ENCODE measurements around the gene PORCN.

Gene PORCN

DNA sequence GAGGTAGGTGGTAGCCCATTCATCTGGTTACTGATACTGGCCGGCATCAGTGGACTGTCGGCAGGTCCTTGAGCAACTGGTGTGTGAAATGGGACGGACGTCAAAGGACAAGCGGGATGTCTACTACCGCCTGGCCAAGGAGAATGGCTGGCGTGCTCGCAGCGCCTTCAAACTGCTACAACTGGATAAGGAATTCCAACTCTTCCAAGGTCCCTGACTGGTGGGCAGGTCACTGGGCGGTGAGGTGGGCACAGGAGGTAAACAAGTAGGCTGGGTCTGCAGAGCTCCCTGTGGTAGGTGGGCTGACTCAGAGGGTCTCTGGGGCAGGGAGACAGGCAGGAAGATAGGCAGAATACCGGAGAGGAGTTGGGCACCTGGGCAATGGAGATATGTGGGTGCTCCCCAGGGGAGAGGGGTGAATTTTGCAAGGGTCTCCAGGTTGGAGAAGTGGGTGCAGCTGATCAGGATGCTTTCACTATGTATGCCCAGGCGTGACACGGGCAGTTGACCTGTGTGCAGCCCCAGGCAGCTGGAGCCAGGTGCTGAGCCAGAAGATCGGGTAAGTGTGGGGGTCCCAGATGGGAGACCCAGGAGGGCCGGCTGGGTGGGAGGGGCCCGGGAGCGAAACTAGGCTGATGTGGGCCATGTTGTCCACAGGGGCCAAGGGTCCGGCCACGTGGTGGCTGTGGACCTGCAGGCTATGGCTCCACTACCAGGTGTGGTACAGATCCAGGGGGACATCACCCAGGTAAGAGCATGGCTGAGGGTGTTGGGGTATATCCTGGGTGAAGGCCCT is 30.6 kb upstream of the PORCN start:
- DNase-seq, result no peak

DNA sequence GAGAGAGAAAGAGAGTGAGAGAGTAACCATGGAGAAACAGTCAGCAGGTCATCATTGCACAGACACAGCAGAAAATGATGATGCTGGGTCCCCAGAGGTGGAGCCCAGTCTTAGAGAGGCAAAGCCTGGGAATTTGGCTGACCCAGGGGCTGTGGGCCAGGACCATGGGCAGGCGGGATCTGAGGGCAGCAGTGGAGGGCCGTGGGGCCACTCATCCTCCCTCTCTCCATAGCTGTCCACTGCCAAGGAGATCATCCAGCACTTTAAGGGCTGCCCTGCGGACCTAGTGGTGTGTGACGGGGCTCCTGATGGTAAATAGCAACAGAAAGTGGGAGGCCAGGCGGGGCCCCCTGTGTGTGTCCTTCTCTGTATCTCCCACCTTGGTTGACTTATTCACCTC is 30.0 kb upstream of the PORCN start:
- DNase-seq, result no peak

GRCh38 chrX:48480142-48480541 is 28.6 kb upstream of the PORCN start:
- no peak for DNase-seq

DNA sequence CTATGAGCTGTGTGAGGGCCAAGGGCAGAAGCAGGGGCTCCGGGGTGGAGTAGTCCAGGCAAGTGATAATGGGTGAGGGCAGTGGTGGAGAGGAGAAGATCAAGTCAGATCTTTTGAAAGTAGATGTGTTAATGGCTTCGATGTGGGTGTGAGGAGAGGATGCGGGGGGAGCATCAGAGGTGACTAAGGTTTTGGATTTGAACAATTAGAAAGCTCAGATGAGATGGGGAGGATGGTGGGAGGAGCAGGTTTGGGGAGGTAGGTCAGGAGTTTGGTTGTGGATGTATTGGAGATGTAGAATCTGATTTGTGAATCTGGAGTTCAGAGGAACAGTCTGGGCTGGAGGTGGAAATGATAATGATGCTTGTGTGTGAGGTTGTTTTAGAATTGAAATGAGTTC is 28.2 kb upstream of the PORCN start:
- DNase-seq, result no peak

DNA sequence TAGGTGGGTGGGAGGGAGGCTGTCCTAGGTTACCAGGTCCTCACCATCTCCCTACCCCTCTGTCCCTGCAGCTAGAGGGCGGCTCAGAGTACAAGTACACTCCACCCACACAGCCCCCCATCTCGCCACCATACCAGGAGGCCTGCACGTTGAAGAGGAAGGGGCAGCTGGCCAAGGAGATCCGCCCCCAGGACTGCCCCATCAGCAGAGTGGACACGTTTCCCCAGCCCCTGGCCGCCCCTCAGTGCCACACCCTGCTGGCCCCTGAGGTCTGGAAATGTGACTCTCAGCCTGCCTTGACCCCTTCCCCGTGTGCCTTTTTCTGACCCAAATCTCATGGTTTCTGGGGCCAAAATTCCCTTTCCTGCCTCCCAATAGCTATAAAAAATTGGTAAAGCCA is 26.3 kb upstream of the PORCN start:
- no peak for DNase-seq

GRCh38 chrX:48487362-48487798 is 21.4 kb upstream of the PORCN start:
- no peak for DNase-seq

DNA sequence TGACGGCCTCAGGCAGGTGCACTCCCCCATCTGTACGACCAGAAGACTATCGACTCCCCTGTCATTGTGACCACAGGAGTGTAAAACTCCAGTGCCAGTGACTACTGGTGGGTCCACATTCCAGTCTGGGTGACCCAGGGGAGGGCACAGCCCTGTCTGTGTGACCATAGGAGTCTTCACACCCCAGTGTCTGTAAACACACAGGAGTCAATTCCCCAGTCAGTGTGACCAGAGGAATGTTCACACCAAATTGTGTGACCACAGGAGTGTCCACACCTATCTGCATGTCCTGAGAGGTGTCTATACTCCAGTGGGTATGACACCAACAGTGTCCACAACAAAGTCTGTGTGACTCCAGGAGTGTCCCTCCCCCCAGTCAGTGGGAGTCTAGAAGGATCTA is 20.8 kb upstream of the PORCN start:
- DNase-seq, result no peak

GRCh38 chrX:48489296-48489695 is 19.5 kb upstream of the PORCN start:
- no peak for DNase-seq

GRCh38 chrX:48489892-48490291 is 18.9 kb upstream of the PORCN start:
- no peak for DNase-seq

DNA sequence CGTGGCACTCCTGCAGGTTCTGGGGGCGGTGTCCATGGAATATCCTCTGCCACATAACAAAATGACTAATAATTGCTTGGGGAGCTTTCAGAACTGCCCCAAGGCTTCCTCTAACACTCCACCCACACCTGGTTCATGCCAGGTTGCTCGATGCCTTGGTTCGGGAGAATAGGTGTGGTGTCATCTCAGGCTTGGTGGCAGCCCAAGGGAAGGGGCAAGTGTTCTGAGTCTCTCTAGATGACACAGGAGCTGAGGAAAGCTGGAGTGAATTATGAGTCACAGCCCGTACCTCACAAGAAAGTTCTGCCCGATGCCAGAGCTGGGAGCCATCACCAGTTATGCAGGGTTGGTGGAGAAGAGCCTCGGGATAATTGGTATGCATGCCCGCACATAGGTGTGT is 18.1 kb upstream of the PORCN start:
- no peak for DNase-seq

DNA sequence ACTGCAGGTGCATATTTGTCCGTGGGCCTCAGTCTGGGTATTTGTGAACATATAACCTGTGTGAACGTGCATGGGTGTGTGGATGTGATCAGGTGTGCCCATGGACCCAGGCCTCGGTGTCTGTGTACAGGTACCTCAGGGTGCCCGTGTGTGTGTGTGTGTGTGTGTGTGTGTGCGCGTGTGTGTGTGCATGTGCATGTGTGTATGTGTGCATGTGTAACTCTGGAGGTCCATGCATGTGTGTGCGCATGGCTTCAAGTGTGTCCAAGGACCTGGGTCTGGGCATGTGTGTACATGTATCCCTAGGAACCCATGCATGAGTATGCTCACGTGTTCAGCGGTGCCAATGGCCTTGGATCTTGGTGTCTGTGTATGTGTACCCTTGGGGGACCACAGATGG is 17.0 kb upstream of the PORCN start:
- no peak for DNase-seq

GRCh38 chrX:48492293-48492910 is 16.4 kb upstream of the PORCN start:
- DNase-seq, result no peak

- DNase-seq, result no peak
These were observed 14.9 kb upstream of the PORCN start for GRCh38 chrX:48493890-48494364.

GRCh38 chrX:48496660-48497059 is 12.1 kb upstream of the PORCN start:
- no peak for DNase-seq

DNA sequence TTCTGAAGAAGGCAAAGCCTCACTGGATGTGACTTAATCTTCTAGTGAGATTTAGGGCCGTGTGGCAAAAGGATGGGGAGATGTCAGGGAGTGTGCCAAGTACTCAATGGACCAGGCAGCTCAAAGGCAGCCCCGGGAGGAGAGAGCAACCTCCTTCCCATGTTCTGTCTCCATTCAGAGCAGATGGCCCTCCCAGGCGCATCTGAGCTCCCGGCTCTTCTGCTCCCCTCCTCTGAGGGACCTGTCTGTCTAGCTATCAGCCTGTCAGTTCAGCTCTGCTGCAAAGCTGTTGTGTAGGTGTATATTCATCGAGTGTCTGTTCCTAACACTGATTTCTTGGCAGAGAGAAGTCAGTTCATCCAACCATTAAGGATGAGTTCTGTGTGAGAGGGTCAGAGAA is 10.9 kb upstream of the PORCN start:
- no peak for DNase-seq

DNA sequence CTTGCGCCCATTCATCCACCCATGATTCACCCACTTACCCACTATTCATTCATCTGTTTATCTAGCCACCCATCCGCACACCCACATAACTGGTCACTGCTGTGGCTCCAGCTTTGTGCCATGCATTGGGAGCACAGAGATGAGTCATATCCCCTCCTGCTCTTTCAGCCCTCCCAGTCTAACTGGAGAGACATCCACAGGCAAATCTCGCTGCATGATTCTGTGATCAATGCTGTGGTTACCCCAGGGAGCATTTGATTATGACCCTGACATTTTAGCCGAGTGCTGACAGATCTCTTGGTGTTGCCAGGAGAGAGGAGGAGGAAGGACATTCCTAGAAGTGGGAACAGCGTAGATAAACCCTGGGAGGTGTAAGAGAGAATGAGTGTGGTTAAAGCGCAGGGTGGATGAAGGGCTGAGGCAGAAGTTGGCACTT is 10.4 kb upstream of the PORCN start:
- DNase-seq, result no peak

DNA sequence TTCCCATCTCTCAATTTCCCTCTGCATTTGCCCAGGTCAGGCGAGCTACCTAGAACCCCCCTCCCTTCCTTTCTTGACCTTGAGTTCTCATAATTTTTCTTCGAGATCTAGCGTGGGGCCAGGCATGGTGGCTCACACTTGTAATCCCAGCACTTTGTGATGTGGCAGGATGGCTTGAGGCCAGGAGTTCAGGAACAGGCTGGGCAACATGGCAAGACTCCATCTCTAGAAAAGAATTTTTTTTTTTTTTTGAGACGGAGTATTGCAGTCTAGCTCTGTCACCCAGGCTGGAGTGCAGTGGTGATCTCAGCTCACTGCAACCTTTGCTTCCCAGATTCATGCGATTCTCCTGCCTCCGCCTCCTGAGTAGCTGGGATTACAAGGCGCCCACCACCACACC is 4.5 kb upstream of the PORCN start:
- no peak for DNase-seq

DNA sequence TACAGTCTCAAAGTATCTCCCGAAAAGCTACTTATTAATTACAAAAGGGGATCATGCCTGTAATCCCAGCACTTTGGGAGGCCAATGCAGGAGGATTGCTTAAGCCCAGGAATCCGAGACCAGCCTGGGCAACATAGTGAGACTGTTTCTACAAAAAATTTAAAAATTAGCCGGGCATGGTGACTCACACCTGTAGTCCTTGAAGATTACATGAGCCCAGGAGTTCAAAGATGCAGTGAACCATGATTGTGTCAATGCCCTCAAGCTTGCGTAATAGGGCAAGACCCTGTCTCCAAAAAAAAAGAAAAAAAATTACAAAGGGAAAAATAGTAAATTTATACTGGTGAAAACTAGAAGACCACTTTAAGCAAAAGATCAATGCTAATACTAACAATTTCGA is 3.3 kb upstream of the PORCN start:
- no peak for DNase-seq

DNA sequence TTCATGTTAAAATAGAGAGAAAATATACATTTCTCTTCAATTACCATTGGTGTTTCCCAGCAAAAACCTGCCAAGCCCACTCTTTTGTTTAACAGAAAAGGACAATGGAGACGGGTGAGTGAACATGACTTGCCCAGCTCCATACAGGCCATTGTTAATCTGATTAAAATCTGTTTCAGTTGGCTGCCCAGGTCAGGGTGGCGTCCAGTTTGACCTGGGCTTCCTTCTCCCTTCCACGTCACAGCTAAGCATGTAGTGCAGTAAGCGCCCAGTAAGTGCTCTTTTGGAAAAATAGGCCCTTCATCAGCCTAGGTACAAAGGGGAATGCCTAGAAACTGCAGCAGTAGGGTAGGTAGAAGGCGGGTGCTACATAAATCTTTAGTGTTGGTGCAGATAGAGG is 1.5 kb upstream of the PORCN start:
- DNase-seq, result no peak

DNA sequence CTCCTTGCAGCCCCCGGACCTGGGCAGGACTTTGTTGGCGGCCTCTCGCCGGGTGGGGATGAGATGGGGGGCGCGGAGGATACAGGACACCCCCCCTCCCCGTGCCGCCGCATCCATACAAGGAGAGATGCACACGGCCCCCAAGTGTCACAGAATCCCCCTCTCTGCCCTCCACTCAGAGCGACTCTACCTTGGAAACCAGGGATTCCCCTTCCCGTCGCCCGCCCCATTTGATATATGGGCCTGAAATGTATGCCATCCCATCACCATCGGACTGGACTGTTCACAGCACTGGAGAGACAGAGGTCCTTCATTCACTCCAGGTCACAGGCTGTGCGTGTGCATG is 426 bp downstream of the PORCN start:
- DNase-seq, result no peak

DNA sequence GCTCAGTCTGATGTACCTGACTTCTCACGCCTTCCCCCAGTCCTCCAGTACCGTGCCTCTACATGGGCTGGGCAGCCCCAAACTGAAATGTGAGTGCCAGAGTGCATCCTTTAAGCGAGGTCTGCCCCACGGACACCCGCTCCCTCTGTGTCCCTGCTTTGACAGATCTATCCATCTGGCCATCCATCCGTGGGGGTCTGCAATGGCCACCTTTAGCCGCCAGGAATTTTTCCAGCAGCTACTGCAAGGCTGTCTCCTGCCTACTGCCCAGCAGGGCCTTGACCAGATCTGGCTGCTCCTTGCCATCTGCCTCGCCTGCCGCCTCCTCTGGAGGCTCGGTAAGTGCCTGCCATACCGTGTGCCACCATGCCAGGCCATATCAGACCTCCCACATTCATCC is 827 bp downstream of the PORCN start:
- no peak for DNase-seq

DNA sequence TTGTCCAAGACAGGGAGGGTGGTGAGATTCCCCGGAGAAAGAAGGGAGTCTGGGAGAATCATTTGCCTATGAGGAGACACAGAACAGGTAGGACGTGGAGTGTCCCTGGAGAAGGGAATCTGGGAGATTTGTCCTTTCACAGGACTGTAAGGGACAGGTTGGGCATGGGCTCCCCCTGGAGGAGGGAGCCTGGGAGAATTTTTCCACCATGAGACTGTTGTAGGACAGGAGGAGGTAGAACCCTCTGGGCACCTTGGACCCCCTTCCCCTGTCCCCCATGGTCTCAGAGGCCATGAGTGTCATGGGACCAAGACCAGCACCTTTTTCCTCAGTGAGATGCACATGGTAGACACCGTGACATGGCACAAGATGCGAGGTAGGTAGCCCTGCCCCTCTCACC is 2.8 kb downstream of the PORCN start:
- no peak for DNase-seq

GRCh38 chrX:48512371-48512935 is 3.7 kb downstream of the PORCN start:
- no peak for DNase-seq

DNA sequence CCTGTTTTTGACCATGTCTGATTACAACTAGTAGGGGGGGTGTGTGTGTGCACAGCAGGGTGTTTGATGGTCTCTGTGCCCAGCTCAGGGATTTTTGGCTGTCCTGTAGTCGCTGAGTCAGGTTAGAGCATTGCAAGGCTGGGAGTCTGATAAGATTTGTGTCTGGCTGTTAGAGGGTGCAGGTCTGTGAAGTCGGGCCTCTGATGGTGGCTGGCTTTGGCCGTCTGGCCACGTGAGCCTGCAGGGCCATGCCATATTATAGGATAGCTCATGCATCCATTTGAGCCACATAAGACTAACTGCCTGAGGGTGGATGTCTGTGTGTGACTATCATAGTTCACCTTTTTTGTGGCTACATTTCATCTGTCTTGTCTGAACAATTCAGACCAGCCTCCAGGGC is 4.9 kb downstream of the PORCN start:
- DNase-seq, result no peak

Data from stimulated activated CD4-positive, alpha-beta T cell treated with anti-CD3 and anti-CD28 coated beads, Interleukin-4, amount 100 ng/mL, for 4 hours (primary cell).